H54 (cell line): ENCODE measurements around the gene CAT.

Source experiments
- DNase-seq: peaks from one replicate; pipeline ENCODE4 v3.0.0; 2011; ENCODE audit warnings: low spot score, mixed read lengths; ENCODE audit not compliant: insufficient read length
- FAIRE-seq: peaks from 3 replicates; lab custom pipeline; 2011; peaks lifted over from hg19 to GRCh38; lab: Jason Lieb, UNC
- POLR2A ChIP-seq: IDR thresholded peaks from 2 replicates; pipeline ENCODE4 v1.6.1; 2011; ENCODE audit warnings: low read depth, mild to moderate bottlenecking, low read length

Gene CAT

GRCh38 chr11:34505874-34506273, 67.1 kb downstream of the CAT start:
- FAIRE-seq, result no peak
- TF ChIP-seq POLR2A, result no peak

GRCh38 chr11:34507156-34507555, 68.4 kb downstream of the CAT start:
- DNase-seq (no peak), FAIRE-seq (no peak)
- TF ChIP-seq POLR2A, result no peak

More at GRCh38 chr11:34505874-34506273, 67.1 kb downstream of the CAT start:
- DNase-seq, result no peak

GRCh38 chr11:34507610-34508009, 68.9 kb downstream of the CAT start:
- DNase-seq (no peak), FAIRE-seq (no peak)
- TF ChIP-seq POLR2A, result no peak

GRCh38 chr11:34508524-34508923, 69.8 kb downstream of the CAT start:
- TF ChIP-seq POLR2A, result no peak
- FAIRE-seq (no peak), DNase-seq (no peak)

- DNase-seq, result no peak
- FAIRE-seq, result no peak
- TF ChIP-seq POLR2A, result no peak
Measured at GRCh38 chr11:34509336-34509876, 70.7 kb downstream of the CAT start.

- TF ChIP-seq POLR2A, result no peak
- FAIRE-seq (no peak), DNase-seq (no peak)
Measured at GRCh38 chr11:34510218-34510617, 71.5 kb downstream of the CAT start.

GRCh38 chr11:34510673-34511072, 71.9 kb downstream of the CAT start:
- no peak for FAIRE-seq
- DNase-seq, result no peak
- no peak for TF ChIP-seq POLR2A

- peak; percentile 64 for DNase-seq
- no peak for FAIRE-seq
- no peak for TF ChIP-seq POLR2A
Measured at GRCh38 chr11:34512840-34513681, 74.3 kb downstream of the CAT start.

- DNase-seq (no peak), FAIRE-seq (no peak)
- TF ChIP-seq POLR2A, result no peak
Measured at GRCh38 chr11:34513682-34514449, 75.1 kb downstream of the CAT start, which contains the start of gene ELF5. ELF5 (minus strand) TSS chr11:34513794; CDS start chr11:34505749, 8,045 bp downstream.

GRCh38 chr11:34514597-34514996, 75.9 kb downstream of the CAT start:
- TF ChIP-seq POLR2A, result no peak
- DNase-seq, result no peak

GRCh38 chr11:34516247-34517040, 77.7 kb downstream of the CAT start:
- no peak for TF ChIP-seq POLR2A
- FAIRE-seq (no peak), DNase-seq (no peak)

More at GRCh38 chr11:34514597-34514996, 75.9 kb downstream of the CAT start:
- FAIRE-seq, result no peak

- TF ChIP-seq POLR2A, result no peak
- no peak for FAIRE-seq
- DNase-seq, result no peak
Measured at GRCh38 chr11:34519595-34520235, 81.0 kb downstream of the CAT start.

GRCh38 chr11:34521265-34521664, 82.5 kb downstream of the CAT start:
- DNase-seq (no peak), FAIRE-seq (no peak)
- no peak for TF ChIP-seq POLR2A
